Lower lobe of right lung (tissue), 2 donors: ENCODE results near the gene LARP1. TPM values are rescaled to one million over a fixed set of nuclear protein-coding genes. Genes with fewer than 3 reads are reported as not detected.

ENCODE experiments used
- ATAC-seq, 2 donors: fragments of 200-7000 bp; cut with Tn5 transposase; one replicate each; pipeline ENCODE4 v1.9.1; 2020 to 2022; ENCODE audit warnings: mild to moderate bottlenecking in 2 of 2, moderate library complexity in 2 of 2
- DNase-seq: peaks from one replicate; pipeline ENCODE4 v3.0.0-alpha.2; 2020
- H3K27ac ChIP-seq: fragments of 200-600 bp; one replicate; pipeline ENCODE4 v1.8.0; 2022
- H3K27me3 ChIP-seq: fragments of 200-600 bp; one replicate; pipeline ENCODE4 v1.8.0; 2022; ENCODE audit warnings: low read depth
- H3K36me3 ChIP-seq: fragments of 200-600 bp; one replicate; pipeline ENCODE4 v1.8.0; 2022; ENCODE audit warnings: mild to moderate bottlenecking
- H3K4me1 ChIP-seq: fragments of 200-600 bp; one replicate; pipeline ENCODE4 v1.8.0; 2022
- H3K4me3 ChIP-seq: fragments of 200-600 bp; one replicate; pipeline ENCODE4 v1.8.0; 2022; ENCODE audit warnings: mild to moderate bottlenecking
- H3K9me3 ChIP-seq: fragments of 200-600 bp; one replicate; pipeline ENCODE4 v1.8.0; 2022
- CTCF ChIP-seq: fragments of 200-600 bp; IDR thresholded peaks from one replicate; pipeline ENCODE4 v1.8.0; 2022; ENCODE audit warnings: antibody characterized with exemption, mild to moderate bottlenecking
- intact Hi-C: fragments of 100-400 bp; cut with DNase I; formaldehyde crosslinking; loops from one replicate; pipeline ENCODE4 v1.11.0; 2022
- total RNA-seq: library from RNA; stranded (reverse); fragmentation: NEBNext Ultra II Directional; extraction: Animal tissue kit (Norgen Biotek cat#: 25700); gene quantifications from one replicate; pipeline ENCODE4 v1.2.1, GENCODE V29; 2021
- donor health status: DM: no; HTN: yes; CAD: no; lungs with severe emphysema.

Gene LARP1
- total RNA-seq, 1 donor from 2014 or later: 143 TPM

GRCh38 chr5:154737667-154738320 is 17.4 kb upstream of the LARP1 start:
- Histone ChIP-seq H3K27ac (no peak overlapping the region), H3K27me3 (no peaks in the 10 kb centered on the region), H3K4me3 (no peak overlapping the region), H3K36me3 (no peaks in the 10 kb centered on the region), H3K9me3 (no peaks in the 10 kb centered on the region), H3K4me1 (no peaks in the 10 kb centered on the region)
- ATAC-seq (no peak), DNase-seq (no peak)
- intact Hi-C loops: no loop called here
- no peak for TF ChIP-seq CTCF

- Histone ChIP-seq H3K9me3 (no peaks in the 10 kb centered on the region), H3K27ac (no peak overlapping the region), H3K4me3 (no peak overlapping the region), H3K4me1 (no peaks in the 10 kb centered on the region), H3K27me3 (no peaks in the 10 kb centered on the region), H3K36me3 (no peaks in the 10 kb centered on the region)
- ATAC-seq (peak; percentile 40 to 50), DNase-seq (no peak)
- intact Hi-C loops: no loop called here
- no peak for TF ChIP-seq CTCF
Measured at GRCh38 chr5:154740483-154740882, 14.7 kb upstream of the LARP1 start.

- ATAC-seq (peak in 1 of 2 donors; percentile 32), DNase-seq (no peak)
- H3K9me3 ChIP-seq: no peaks in the 10 kb centered on the region
- intact Hi-C loops: no loop called here
- no peak overlapping the region for H3K27ac ChIP-seq
- H3K4me3 ChIP-seq: no peak overlapping the region
- no peak for TF ChIP-seq CTCF
- no peaks in the 10 kb centered on the region for H3K27me3 ChIP-seq
- H3K36me3 ChIP-seq: no peaks in the 10 kb centered on the region
- no peaks in the 10 kb centered on the region for H3K4me1 ChIP-seq
Measured at GRCh38 chr5:154740957-154741356, 14.2 kb upstream of the LARP1 start.

GRCh38 chr5:154741415-154741814 is 13.8 kb upstream of the LARP1 start:
- no peak for TF ChIP-seq CTCF
- no peak for ATAC-seq
- no peaks in the 10 kb centered on the region for H3K4me1 ChIP-seq
- H3K36me3 ChIP-seq: no peaks in the 10 kb centered on the region
- no peaks in the 10 kb centered on the region for H3K9me3 ChIP-seq
- H3K4me3 ChIP-seq: no peak overlapping the region
- intact Hi-C loops: no loop called here
- DNase-seq: no peak
- no peak overlapping the region for H3K27ac ChIP-seq
- H3K27me3 ChIP-seq: no peaks in the 10 kb centered on the region

DNA sequence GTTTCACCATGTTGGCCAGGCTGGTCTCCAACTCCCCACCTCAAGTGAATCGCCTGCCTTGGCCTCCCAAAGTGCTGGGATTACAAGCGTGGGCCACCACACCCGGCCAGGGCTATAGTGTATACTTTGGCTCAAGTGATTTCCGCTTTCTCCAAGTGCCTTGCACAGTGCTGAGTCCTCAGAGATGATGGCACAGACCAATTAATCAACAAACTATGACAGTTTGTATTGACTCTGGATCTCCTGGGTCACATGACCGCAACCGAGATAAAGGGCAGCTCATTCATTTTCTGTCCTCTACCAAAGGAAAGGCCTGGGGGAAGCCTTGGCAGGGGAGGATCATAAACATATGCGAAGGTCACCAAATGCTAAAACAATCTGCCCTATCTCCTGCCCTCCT is 11.4 kb upstream of the LARP1 start:
- no peak for DNase-seq
- Histone ChIP-seq H3K36me3 (no peaks in the 10 kb centered on the region), H3K27ac (no peak overlapping the region), H3K9me3 (no peaks in the 10 kb centered on the region), H3K4me1 (no peaks in the 10 kb centered on the region), H3K4me3 (no peak overlapping the region), H3K27me3 (no peaks in the 10 kb centered on the region)
- no peak for ATAC-seq
- no peak for TF ChIP-seq CTCF
- intact Hi-C loops: no loop called here
